ENCODE data around the gene TSHZ3.

Gene TSHZ3

DNA sequence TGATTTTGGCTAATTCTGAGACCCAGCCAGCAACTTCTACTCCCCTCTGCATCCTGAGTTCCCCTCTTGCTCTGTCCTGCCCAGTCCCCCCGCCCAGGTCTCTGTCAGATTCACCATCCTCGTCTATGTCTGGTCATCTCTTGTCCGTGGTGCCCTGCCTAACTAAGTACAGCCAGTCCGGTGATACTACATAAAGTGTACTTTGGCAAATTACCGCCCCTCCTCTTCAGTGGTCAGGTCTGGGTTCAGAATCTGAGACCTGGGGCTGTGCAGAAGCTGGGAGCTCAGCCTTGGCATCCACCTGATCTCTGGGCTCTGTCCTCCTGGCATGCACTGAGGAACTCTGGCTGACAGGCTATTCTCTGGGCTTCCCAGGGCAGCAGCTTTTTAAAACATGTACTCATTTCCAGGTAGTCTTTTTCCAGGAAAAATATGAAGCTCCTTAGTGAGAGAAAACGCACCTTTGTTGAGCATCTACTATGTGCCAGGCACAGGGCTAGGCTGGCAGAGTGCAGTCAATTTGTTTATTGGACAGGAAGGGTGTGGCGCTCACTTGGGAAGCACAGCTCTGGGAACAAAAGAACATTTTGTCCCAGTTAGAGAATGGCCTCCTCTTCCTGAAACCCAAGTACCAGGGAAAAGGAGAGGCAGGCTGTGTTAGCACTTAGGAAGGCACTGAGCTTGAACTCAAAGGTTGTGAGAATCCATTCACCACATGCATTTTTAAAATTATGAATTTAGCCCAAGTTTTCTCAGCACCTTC lies 88.9 kb downstream of the TSHZ3 start:
- TF ChIP-seq POLR2AphosphoS5 (IDR thresholded peaks at IDR 0.05; ENCODE audit: low read depth, low read length) (no peak), TAF1 (IDR thresholded peaks at IDR 0.05; ENCODE audit: borderline replicate concordance, insufficient read depth, low read length) (no peak), FOXP2 (optimal IDR thresholded peaks at IDR 0.05; ENCODE audit: borderline replicate concordance, extremely low read depth, extremely low read length, insufficient read depth) (no peak), SIN3A (IDR thresholded peaks at IDR 0.05; ENCODE audit: borderline replicate concordance, insufficient read depth, low read length) (no peak)
- TF ChIP-seq, protein P1, sequence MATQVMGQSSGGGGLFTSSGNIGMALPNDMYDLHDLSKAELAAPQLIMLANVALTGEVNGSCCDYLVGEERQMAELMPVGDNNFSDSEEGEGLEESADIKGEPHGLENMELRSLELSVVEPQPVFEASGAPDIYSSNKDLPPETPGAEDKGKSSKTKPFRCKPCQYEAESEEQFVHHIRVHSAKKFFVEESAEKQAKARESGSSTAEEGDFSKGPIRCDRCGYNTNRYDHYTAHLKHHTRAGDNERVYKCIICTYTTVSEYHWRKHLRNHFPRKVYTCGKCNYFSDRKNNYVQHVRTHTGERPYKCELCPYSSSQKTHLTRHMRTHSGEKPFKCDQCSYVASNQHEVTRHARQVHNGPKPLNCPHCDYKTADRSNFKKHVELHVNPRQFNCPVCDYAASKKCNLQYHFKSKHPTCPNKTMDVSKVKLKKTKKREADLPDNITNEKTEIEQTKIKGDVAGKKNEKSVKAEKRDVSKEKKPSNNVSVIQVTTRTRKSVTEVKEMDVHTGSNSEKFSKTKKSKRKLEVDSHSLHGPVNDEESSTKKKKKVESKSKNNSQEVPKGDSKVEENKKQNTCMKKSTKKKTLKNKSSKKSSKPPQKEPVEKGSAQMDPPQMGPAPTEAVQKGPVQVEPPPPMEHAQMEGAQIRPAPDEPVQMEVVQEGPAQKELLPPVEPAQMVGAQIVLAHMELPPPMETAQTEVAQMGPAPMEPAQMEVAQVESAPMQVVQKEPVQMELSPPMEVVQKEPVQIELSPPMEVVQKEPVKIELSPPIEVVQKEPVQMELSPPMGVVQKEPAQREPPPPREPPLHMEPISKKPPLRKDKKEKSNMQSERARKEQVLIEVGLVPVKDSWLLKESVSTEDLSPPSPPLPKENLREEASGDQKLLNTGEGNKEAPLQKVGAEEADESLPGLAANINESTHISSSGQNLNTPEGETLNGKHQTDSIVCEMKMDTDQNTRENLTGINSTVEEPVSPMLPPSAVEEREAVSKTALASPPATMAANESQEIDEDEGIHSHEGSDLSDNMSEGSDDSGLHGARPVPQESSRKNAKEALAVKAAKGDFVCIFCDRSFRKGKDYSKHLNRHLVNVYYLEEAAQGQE (IDR thresholded peaks at IDR 0.05; ENCODE audit: insufficient read depth in 1 of 2, low read depth in 2 of 2, low read length in 2 of 2), result no peak

DNA sequence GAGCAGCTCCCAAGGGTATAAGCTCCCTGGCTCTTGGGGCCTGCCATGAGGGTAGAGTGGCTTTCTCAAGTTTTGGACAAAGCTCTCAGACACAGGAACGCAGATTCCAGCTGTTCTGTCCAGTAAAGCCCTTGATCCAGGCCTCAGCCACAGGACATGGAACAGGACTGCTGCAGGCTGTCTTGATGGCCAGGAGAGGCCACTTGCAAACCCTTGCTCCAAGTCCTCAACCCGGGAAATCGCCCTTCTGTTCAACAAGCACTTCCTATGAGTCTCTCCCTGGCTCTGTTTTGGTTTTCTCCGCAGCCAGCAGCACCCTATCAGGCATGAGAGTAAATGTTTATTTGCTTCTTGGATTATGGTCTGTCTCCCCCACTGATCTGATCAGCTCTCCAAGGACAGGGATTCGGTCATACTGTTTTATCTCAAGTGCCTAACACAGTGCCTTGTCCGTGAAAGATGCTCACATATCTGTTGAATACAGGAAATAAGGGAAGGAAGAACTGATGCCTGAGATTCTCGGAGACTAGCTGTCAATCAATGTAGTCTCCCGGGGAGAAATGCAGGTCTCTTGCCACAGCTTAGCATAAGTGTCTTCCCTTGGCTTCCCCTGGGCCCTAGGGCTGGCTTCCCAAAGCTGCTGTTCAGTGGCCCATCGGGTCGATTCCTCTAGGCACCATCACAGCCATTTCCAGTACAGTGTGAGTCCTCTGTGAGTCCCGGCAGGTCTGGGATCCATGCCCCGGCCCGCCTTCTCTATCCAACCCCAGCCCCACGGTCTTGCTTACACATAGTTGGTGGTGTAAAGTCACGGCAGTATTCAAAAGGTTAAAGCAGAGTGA lies 90.8 kb downstream of the TSHZ3 start:
- no peak for TF ChIP-seq TAF1 (IDR thresholded peaks at IDR 0.05; ENCODE audit: borderline replicate concordance, insufficient read depth, low read length)
- TF ChIP-seq, protein P1 (IDR thresholded peaks at IDR 0.05; ENCODE audit: insufficient read depth in 1 of 2, low read depth in 2 of 2, low read length in 2 of 2), result no peak
- TF ChIP-seq SIN3A (IDR thresholded peaks at IDR 0.05; ENCODE audit: borderline replicate concordance, insufficient read depth, low read length), result no peak
- TF ChIP-seq POLR2AphosphoS5 (IDR thresholded peaks at IDR 0.05; ENCODE audit: low read depth, low read length), result no peak
- TF ChIP-seq FOXP2 (optimal IDR thresholded peaks at IDR 0.05; ENCODE audit: borderline replicate concordance, extremely low read depth, extremely low read length, insufficient read depth), result no peak

DNA sequence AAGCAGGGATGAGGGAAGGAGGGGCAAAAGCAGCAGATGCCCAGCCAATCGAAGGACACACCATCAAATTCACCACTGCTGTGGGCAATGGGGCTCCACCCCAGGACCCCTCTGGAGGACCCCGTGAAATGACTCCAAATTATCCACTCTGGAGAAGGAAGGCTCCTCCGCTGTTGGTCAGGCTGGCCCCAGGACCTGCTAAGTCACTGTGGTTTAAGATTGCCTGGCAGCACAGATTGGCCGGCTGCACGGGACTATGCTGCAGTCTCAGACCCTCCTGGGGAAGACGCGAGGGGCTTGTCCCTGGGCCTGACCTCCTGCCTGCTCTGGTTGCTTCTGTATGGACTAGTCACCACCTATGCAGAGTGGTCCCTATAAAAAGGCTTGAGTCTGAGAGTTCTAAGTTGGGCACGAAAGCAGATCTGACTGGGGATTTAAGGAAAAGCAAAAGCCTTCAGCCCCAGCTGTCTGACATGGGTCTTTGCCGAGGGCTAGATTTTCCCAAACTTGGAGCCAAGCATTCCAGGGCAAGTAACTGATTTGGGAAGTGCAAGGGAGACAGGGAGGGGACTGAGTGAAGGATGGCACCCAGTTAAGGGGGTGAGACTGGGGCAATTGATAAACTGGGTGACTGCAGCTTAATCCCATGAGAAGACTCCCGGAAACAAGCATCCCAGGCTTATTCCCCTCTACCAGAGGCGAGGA lies 91.7 kb downstream of the TSHZ3 start:
- TF ChIP-seq POLR2AphosphoS5 (IDR thresholded peaks at IDR 0.05; ENCODE audit: low read depth, low read length), result no peak
- no peak for TF ChIP-seq TAF1 (IDR thresholded peaks at IDR 0.05; ENCODE audit: borderline replicate concordance, insufficient read depth, low read length)
- TF ChIP-seq FOXP2 (optimal IDR thresholded peaks at IDR 0.05; ENCODE audit: borderline replicate concordance, extremely low read depth, extremely low read length, insufficient read depth), result no peak
- TF ChIP-seq, protein P1 (IDR thresholded peaks at IDR 0.05; ENCODE audit: insufficient read depth in 1 of 2, low read depth in 2 of 2, low read length in 2 of 2), result no peak
- no peak for TF ChIP-seq SIN3A (IDR thresholded peaks at IDR 0.05; ENCODE audit: borderline replicate concordance, insufficient read depth, low read length)

DNA sequence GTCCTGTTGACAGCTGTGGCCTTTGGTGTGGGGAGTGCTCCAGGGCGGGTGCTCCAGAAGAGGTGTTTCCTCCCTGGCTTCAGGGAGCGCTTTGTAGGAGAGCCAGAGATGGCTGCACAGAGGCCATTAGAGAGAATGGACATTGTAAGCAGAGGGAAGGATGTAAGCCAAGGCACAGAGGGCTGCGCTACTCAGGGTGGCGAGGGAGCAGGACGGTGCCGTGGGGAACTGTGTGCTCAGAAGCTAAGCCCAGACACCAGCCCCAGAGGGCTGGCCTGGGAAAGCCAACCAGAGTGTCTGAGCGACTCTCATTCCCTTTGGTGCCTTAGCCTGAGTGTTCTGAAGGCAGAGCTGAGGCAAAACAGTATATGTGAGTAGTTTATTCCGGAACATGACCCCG lies 92.2 kb downstream of the TSHZ3 start:
- TF ChIP-seq POLR2AphosphoS5 (IDR thresholded peaks at IDR 0.05; ENCODE audit: low read depth, low read length), result no peak
- TF ChIP-seq SIN3A (IDR thresholded peaks at IDR 0.05; ENCODE audit: borderline replicate concordance, insufficient read depth, low read length), result no peak
- TF ChIP-seq, protein P1 (IDR thresholded peaks at IDR 0.05; ENCODE audit: insufficient read depth in 1 of 2, low read depth in 2 of 2, low read length in 2 of 2), result no peak
- no peak for TF ChIP-seq FOXP2 (optimal IDR thresholded peaks at IDR 0.05; ENCODE audit: borderline replicate concordance, extremely low read depth, extremely low read length, insufficient read depth)
- TF ChIP-seq TAF1 (IDR thresholded peaks at IDR 0.05; ENCODE audit: borderline replicate concordance, insufficient read depth, low read length), result no peak

All from PFSK-1 (cell line).